GM19372 (cell line): ENCODE data around the gene HNRNPUL1.
A peak's percentile ranks its signal among the peaks of the same experiment; 100 is the strongest.
"Not testable (repeated sequence)": the region's sequence is repeated elsewhere in the genome, so short reads cannot be mapped to it uniquely, and the experiment has no call there.

Experiments used
- ATAC-seq: cut with Tn5 transposase; IDR thresholded peaks from one replicate; pipeline ENCODE4 v1.9.1; 2021; ENCODE audit warnings: mild to moderate bottlenecking, low read depth, moderate library complexity; ENCODE audit not compliant: unreplicated experiment

Gene HNRNPUL1

DNA sequence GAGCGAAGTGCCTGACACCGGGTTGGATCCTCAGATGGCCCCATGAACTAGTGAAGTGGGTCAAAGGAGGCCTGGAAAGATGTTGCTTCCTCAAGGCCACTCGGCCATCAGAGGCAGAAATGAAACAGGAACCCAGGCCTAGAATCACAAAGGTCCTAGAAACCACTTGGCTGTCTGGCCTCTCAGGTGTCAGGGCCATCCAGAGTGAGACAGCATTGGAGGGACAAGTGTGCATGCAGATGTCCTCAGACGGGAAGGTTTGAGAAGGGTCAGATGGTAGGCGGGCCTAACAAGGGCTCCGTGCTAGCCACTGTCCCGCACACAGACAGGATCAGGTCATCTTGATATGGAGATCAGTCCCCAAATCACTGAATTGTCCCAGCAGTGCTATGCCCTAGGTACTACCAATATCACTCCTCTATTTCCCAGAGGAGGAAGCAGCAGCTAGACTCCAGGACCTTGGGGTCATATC, 60.1 kb downstream of the HNRNPUL1 start:
- no peak for ATAC-seq

DNA sequence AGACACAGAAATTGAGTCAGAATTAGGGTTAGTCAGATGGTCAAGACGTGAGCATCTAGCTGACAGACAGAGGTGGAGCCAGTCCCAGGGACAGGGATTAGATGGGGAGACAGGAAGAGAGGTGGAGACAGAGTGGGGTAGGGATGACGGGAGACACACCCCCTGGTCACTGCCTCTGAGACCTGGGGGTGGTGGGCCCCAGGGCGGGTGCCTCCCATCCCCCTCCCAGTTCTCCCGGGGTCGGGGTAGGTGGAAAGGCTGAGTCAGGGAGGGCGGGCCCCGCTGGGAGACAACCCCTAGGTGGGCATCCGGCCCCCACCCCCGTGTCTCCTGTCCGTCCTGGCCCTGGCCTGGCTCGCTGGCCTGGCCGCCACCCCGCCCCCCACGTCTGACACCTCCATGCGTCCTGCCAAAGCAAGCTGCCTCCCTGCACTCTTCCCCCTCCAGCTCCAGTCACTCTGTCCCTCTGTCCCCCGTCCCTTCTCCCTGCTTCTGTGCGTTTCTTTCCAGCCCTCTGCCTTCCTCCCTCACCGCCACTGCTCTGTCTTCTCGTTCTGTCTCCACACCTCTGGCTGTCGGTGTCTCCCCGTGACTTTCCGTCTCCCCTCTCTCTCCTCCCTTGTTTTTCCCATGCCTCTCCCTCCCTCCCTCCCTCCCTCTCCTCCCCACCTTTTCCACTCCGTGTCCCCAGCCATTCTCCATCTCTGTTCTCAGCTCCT, 60.9 kb downstream of the HNRNPUL1 start:
- ATAC-seq: no peak

DNA sequence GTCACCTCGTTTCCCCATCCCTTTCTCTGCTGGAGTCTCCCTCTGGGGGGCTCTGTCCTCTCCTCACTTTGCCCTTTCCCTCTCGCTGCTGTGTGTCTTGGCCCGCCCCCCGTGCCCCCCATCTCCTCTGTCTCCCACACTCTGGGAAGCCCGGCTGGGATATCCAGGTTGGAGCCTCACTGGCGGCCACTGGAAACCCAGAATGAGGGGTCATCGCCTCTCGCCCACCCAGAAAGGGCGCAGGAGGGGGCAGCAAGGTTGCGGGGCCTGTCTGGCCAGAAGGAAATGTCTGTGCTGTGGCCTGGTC, 61.4 kb downstream of the HNRNPUL1 start:
- ATAC-seq: no peak

DNA sequence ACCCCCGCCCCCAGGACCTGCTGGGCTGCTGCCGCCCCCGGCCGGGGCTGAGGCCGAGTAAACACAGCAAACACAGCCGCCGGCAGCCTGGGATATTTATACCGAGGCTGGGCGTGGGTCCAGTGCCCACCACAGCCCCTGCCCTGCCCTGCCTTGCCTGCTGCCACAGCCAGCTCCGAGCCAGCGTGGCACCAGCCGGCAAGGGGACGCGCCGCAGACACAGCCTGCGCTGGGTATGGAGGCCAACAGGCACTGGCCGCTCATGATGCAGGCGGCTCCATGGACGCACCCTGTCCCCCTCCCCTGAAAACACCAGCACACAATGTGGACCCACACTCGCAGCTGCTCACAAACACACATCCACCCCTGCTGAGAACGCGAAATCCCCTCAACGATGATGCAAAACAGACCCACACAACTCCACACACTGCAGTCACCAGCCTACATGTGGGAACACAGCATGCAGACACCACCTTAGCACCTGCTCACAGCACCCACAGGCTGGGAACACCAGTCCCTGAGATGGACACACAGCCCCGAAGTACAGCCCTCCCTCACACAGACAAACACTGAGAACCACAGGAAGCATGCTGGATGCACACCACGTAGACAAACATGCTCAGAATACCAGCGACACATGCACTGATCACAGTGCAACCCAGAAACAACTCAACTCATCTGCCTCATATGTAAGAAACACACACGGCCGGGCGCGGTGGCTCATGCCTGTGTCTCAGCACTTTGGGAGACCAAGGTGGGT, 62.0 kb downstream of the HNRNPUL1 start:
- no peak for ATAC-seq

DNA sequence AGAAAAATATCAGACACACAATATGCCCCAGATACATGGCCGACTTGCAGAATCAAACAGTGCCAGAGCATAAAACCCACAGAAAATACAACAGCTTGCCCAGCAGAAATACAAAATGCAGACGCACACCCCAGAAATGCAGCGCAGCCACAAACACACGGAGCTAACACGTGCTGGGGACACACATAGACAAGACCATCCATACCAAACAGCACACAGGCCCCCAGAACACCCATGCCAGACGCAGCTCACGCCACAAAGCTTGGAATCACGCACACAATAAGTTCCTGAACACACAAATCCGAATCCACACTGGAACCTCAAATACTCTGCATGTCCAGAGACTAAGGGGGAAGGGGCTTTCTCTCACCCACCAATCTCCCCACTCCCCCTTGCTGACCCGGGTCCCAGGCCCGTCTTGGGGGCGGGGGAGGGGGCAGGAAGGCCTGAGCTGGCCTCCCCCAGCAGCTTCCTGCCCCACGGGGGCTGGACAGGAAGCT, 63.0 kb downstream of the HNRNPUL1 start:
- no peak for ATAC-seq

DNA sequence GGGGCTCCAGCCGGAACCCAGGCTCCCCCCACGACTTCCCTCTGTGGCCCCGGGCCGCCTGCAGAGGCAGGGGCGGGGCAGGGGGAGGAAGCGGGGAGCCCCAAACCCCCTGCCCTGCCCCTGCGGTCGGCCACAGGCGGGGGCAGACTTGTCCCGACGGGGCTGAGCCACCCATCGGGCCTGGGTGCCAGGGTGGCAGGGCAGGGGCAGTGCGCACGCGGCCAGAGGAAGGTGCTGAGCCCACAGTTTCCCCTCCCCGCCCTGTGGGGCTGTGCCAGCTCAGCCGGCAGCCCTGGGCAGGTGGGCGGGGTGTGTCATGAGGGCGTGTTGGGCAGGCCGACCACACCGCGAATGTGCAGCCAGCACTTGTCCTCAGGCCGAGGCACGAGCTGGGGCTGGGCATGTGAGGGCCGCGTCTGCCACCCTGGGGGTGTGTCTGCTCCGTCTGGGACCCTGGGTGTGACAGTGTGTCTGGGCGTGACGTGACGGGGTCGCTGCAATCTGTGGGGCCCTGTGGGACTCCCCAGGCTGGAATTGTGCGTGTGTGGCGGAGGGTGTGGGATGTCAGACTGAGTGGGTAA, 63.5 kb downstream of the HNRNPUL1 start:
- peak; percentile 73 for ATAC-seq

DNA sequence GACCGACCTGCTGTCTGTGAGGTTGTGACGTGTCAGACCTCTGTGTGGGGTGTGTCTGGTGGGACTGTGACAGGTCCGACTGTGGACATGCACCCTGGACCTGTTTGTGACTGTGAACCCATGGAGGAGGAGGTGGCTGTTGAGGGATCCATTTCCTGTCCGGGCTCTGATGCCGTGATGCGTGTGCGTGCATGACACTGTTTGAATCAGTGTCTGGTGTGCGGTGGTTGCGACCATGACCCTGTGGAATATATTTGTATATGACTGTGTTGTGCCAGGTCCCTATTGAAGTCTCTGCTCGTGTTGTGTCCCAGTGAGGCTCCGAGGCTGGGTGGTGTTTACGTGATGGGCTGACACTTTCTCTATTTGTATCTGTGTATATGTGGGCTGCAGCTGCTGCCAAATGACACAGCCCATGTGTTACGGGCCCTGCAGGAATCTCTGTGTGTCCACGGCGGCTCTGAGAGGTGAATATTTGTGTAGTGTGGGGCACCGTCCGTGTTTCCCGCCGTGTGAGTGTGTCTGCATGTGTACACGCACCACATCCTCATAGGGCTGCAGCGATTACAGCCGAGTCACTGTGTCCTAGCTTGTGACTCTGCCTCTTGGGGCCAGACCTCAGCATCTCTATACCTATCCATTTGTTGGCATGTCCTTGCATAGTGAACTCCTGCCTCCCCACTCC, 64.1 kb downstream of the HNRNPUL1 start:
- ATAC-seq: no peak

DNA sequence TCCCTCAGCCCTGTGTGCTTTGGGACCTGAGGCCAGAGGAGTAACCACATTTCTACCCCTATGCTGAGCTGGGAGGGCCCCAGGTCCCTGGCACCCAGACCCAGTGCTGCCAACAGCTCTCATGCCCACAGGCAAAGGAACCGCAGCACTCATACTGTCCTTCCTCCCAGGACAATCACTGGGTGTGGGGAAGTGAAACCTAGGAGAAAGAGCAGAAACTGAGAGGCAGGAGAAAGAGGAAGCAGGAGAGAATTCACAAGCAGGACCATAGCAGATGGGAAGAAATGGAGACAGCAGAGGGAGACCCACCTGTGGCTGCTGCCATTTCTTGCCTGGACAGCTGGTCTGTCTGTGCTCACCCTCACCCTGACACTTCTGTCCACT, 64.7 kb downstream of the HNRNPUL1 start:
- no peak for ATAC-seq

DNA sequence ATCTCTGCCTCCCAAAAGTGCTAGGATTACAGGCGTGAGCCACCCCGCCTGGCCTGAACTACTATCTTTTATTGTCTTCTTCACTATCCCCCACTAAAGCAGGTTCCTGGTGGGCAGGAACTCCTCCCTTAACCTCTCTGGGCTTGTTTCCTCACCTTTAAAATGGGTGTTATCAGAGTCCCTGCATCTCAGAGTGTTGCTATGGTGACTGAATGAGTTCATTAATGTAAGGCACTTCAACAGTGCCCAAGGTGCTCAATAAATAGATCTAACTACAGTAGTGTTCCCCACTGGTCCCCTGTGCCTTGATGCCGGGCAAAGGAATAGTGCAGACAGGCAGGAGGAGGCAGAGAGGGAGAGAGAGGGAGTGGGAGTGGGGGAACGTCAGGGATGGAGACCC, 66.3 kb downstream of the HNRNPUL1 start:
- ATAC-seq: no peak

DNA sequence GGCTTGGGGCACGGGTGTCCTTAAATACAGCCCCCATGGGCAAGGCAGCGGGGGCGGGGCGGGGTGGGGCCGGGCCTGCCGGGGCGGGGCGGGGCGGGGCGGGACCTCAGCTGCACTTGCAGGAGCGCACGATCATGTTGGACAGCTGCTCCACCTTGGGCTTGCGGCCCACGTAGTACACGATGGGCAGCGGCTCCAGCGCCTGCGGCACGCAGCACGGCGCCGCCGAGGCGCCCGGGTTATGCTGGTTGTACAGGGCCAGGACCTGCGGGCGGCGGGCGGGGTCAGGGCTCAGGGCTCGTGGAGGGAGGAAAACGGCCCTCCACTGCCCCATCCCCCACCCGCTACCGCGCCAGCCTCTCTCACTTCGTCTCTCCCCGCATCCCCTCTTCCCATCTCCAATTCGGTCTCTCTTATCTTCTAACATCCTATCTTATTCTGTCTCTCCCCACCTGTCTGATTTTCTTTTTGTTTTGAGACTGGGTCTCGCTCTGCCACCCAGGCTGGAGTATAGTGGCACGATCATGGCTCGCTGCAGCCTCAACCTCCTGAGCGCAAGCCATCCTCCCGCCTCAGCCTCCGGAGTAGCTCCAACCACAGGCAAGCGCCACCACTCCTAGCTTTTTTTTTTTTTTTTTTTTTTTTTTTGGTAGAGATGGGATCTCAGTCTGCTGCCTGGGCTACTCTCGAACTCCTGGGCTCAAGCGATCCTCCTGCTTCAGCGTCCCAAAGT, 66.9 kb downstream of the HNRNPUL1 start:
- no peak for ATAC-seq

DNA sequence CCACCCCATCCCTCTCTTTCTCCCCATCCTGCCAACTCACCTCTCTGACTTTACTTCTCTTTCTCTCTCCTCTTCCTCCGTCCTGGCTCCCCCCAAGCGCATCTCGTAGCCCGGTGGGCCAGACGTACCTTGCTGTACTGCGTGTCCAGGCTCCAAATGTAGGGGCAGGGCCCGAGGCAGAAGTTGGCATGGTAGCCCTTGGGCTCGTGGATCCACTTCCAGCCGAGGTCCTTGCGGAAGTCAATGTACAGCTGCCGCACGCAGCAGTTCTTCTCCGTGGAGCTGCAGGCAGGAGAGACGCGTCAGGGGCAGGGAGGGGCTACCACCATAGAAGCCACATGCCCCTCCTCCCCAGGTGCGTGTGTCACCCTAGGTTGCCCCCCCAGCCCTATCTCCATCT, 67.8 kb downstream of the HNRNPUL1 start:
- no peak for ATAC-seq

DNA sequence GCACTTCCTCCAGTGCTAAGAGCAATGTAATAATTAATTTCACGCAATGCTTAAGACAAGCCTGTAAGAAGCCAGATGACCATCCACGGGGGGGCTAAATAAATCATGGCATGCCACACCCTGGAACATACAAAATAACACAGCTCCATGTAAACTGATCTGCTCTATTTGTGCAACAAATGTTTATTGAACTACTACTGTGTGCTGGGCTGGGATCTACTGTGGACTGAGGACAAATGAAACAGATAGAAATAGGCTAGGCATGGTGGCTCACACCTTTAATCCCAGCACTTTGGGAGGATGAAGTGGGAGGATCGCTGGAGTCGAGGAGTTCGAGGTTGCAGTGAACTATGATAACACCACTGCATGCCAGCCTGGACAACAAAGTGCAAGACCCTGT, 68.3 kb downstream of the HNRNPUL1 start:
- ATAC-seq: no peak

DNA sequence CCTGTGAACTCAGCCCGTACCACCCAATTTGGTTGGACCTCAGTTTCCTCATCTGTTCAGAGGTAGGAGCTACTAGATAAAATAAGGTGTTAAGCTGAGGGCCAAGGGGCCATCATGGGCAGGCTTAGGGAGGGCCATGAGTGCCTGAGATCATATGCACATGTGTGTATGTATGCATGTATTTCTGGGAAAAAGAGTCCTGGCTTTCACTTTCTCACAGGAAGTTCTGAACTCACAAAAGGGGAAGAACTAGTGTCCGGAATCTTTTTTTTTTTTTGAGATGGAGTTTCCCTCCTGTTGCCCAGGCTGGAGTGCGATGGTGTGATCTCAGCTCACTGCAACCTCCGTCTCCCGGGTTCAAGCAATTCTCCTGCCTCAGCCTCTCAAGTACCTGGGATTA, 70.6 kb downstream of the HNRNPUL1 start:
- no peak for ATAC-seq

DNA sequence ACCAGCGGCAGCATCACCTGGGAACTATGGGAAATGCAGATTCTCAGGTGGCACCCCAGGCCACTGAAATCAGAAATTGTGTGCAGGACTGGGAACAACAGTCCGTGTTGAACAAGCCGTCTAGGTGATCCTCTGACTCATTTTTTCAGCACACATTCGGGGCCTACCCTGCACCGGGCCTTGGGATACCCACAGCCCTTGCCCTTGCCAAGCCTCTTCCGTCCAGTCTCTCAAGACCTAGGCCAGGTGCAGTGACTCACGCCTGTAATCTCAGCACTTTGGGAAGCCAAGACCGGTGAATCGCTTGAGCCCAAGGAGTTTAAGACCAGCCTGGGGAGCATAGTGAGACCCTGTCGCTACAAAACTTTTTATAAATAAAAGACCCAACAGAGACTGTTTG, 71.3 kb downstream of the HNRNPUL1 start:
- ATAC-seq: no peak

DNA sequence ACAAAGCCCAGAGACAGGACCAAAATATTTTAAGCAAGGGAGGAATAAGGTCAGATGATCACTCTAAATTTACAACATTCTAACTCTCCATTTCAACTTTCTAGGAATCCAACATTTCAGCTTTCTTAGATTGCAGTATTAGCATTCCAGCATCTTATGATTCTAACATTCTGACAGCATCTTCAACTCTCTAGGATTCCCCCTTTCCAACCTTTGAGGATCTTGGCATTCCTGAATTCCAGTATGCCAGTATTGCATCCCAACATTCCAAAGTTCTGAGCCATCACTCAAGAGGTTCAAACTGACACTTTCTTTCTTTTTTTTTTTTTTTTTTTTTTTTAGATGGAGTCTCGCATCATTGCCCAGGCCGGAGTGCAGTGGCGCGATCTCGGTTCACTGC, 75.8 kb downstream of the HNRNPUL1 start:
- ATAC-seq: no peak

DNA sequence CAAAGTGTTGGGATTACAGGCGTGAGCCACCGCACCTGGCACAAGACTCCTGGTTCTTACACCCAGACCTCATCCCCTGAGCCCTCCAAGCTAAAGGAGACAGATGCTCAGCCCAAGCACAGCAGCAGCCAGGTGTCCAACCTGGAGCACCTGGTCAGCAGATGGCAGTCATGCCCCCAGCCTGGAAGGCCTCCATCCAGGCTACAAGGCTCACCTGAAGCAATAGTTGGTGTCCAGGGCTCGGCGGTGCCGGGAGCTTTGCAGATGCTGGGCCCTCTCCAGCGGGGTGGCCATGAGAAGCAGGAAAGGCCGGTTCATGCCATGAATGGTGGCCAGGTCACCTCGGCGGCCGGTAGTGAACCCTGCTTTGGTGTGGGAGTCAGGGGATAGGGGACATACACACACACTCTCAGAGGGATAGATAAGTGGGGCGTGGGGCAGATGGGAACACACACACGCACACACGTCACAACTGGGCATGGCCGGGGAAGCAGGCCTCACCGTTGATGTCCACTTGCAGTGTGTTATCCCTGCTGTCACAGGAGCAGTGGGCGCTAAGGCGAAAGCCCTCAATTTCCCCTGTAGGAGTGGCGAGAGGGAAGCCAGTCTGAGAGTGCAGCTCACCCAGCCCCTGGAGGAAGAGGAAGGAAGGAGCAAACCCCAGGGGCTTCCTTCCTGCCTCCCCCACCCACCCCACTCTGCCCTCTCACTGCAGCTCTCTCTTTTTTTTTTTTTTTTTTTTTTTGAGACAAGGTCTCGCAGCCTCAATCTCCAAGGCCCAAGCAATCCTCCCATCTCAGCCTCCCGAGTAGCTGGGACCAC, 77.7 kb downstream of the HNRNPUL1 start:
- ATAC-seq: no peak

DNA sequence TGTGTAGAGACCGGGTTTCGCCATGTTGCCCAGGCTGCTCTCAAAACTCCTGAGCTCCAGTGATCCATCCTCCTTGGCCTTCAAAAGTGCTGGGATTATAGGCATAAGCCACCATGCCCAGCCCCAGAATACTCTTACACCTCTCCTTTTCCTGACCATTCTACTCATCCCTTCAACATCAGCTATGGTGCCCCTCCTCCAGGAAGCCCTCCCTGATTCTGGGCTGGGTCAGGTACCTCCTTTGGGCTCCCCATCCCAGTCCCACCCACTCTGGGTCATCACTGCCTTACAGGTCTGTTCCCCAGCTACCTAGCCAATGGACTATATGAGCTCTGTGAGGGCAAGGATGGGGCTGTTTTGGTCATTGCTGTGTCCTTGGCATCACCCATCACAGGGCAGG, 80.0 kb downstream of the HNRNPUL1 start:
- ATAC-seq: no peak

DNA sequence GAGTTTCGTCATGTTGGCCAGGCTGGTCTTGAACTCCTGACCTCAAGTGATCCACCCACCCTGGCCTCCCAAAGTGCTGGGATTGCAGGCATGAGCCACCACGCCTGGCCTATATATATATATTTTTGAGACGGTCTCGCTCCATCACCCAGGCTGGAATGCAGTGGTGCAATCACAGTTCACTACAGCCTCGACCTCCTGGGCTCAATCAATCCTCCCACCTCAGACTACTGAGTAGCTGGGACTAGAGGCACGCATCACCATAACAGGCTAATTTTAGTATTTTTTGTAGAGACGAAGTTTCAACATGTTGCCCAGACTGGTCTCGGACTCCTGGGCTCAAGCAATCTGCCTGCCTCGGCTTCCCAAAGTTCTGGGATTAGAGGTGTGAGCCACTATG, 82.7 kb downstream of the HNRNPUL1 start:
- ATAC-seq: not testable (repeated sequence)

DNA sequence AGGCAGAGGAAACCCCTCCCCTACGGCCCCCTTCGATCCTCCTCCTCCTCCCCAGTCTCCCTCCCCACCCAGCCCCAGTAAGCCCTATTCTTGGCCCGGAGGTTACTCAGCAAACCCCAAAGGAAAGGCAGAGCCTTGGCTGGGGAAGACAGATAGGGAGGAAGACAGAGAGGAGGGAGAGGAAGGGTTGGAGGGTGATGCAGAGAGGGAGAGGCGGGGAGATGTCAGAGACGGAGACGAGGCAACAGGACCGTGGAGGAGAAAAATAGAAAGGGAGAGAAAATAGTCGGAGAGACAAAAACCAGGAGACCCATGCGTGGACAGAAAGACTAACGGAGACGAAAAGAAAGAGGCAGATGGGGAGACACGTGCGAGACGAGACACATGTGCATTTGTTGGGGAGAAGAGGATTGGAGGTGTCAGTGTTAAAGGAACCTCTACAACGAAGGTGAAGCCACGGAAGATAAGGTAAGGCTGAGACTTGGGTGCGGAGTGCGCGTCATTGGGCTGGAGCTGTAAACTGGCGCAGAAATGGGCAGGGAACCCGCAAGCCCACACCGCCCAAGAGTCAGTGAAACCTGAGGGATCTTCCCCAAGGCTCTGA, 86.7 kb downstream of the HNRNPUL1 start:
- no peak for ATAC-seq
